H1 (cell line): ENCODE measurements around the gene STRIT1. TPM values are rescaled to one million over a fixed set of nuclear protein-coding genes. Genes with fewer than 3 reads are reported as not detected.

Experiments used
- EP300 ChIP-seq, 2 experiments: IDR thresholded peaks; 1 replicate in 1 of 2; 2 replicates in 1 of 2; pipeline ENCODE4 v1.6.1; 2011 to 2012; ENCODE audit warnings: low read depth in 2 of 2, low read length in 2 of 2, mild to moderate bottlenecking in 2 of 2, borderline replicate concordance in 1 of 2, inconsistent platforms in 1 of 2, moderate library complexity in 1 of 2
- polyA plus RNA-seq, 7 experiments: library from polyadenylated mRNA; depleted of rRNA in 3 of 7; stranded (reverse) in 5 of 7; unstranded in 2 of 7; fragments of >200 nt in 5 of 7; fragments of 200-250 nt in 2 of 7; gene quantifications; 1 replicate in 5 of 7; 2 replicates in 1 of 7; 4 replicates in 1 of 7; pipeline versions ENCODE4 v1.2.1 to v1.2.3, GENCODE V29; 2011 to 2013; ENCODE audit warnings: missing spikeins in 2 of 7, mixed read lengths in 2 of 7
- total RNA-seq: library from RNA; stranded (reverse); fragmentation: NEBNext Ultra II Directional; extraction: Animal tissue kit (Norgen Biotek cat#: 25700); gene quantifications from 2 replicates; pipeline ENCODE4 v1.2.1, GENCODE V29; 2021

The STRIT1 gene
- total and polyA plus RNA-seq, 2 of the 8 experiments (the other 6 are each of a cell fraction or from before 2014, with no cell fraction given): 0.15 to 0.47 TPM

DNA sequence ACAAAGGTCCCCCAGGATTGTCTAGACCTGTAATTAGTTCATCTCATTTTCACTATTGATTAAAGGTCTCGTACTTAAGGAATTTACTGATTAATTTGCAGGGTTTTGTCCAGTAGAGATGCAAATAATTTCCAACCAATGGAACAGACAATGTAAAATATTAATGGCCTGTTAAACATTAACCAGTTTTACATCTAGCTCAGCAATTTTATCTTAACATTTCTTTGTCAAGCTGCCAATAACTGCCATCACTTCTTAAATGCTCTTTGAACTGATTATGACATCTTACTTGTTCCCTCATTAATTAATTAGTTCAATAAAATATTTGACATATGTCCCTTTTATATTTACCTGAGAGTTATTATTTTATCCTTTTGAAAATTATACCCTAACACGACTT, 9.4 kb upstream of the STRIT1 start (continued):
- no peak for TF ChIP-seq EP300 (IDR thresholded peaks at IDR 0.05; ENCODE audit: borderline replicate concordance in 1 of 2, low read depth in 2 of 2, low read length in 2 of 2)
